Measurements from ENCODE around the gene RPL13. TPM values are rescaled to one million over a fixed set of nuclear protein-coding genes. Genes with fewer than 3 reads are reported as not detected.

The RPL13 gene
- total and polyA plus RNA-seq, 9 of the 15 experiments (the other 6 are each of a cell fraction or from before 2014, with no cell fraction given), result 227 to 6,042 (median 1,633) TPM

- peak; percentile 91 for FAIRE-seq
- H3K27ac ChIP-seq (ENCODE audit: extremely low read depth, low read depth, low read length), result no peak overlapping the region
- H4K20me1 ChIP-seq (replicated peaks; ENCODE audit: control insufficient read depth, insufficient read depth, low read length), result 0 out of 2 replicates have a peak, but pooled peaks cover 5% of the 10 kb centered on the region
- H3K9me1 ChIP-seq (ENCODE audit: control insufficient read depth, insufficient read depth, low read length), result no peaks in the 10 kb centered on the region
- no peak overlapping the region for H3K4me3 ChIP-seq
- ATAC-seq, result peak; percentile 91
- peaks cover 12% of the 10 kb centered on the region; the same call in 2 of the 3 replicates for H3K36me3 ChIP-seq (ENCODE audit: control insufficient read depth, insufficient read depth, low read length)
- 6% methylated on average over 8 of the region's 8 CpGs for WGBS (ENCODE audit: insufficient coverage, low coverage, missing lambda C conversion rate)
- H3K9me3 ChIP-seq (replicated peaks; ENCODE audit: control insufficient read depth, insufficient read depth, low read depth, low read length), result no peaks in the 10 kb centered on the region
- H3K4me2 ChIP-seq (ENCODE audit: insufficient read depth, low read length), result no peak overlapping the region
- no peak overlapping the region for H2AFZ ChIP-seq (ENCODE audit: low read depth, low read length)
- intact Hi-C loops (cut with micrococcal nuclease), result no loop called here
- DNase-seq (ENCODE audit: extremely low read depth in 1 of 4, low spot score in 3 of 4), result peak; percentile 67 to 81 (median 78)
- H3K4me1 ChIP-seq (replicated peaks in 1 of 2; ENCODE audit: control insufficient read depth in 2 of 2, insufficient read depth in 2 of 2, low read length in 2 of 2), result peaks cover 0 to 62% of the 10 kb centered on the region in 2 experiments; a peak in 3 of 5 replicates
- ChIA-PET CTCF (ENCODE audit: low intra/inter-chr PET ratio) (interaction anchor here (0.6 kb wide), 1 partner anchor 43 kb away, joined by 3 read pairs; no protein-coding TSS in a partner anchor), POLR2A (interaction anchor here (1.0 to 2.1 kb wide), 3 partner anchors 10 to 58 kb away, joined by 3 to 5 read pairs (median 4); partner anchors contain the start of genes CHMP1A and SPATA33)
- BruUV-seq (replicated peaks), result no TSS peak
- peak overlapping the region in 1 of 2 experiments; percentile 67; a peak in 1 of 4 replicates for H3K9ac ChIP-seq (ENCODE audit: insufficient read depth in 1 of 2, low read depth in 2 of 2, low read length in 2 of 2)
- in situ Hi-C loops (cut with MboI), result loop anchor here (10.0 kb wide), 1 partner anchor 265 kb away; no protein-coding TSS in a partner anchor
- no peaks in the 10 kb centered on the region for H3K79me2 ChIP-seq (ENCODE audit: control insufficient read depth, insufficient read depth, low read length)
- no peaks in the 10 kb centered on the region for H3K27me3 ChIP-seq (ENCODE audit: control insufficient read depth in 2 of 2, insufficient read depth in 2 of 2, low read length in 2 of 2)
- peak in 1 of 2 experiments; percentile 77; a peak in 3 of 4 replicates for TF ChIP-seq RAD21 (CRISPR knock-in tag; conservative IDR thresholded peaks at IDR 0.05 in 1 of 2, IDR thresholded peaks at IDR 0.05 in 1 of 2)
- 0 out of 2 replicates have a peak, but pooled peaks have one; percentile 6 for TF ChIP-seq USF1 (CRISPR knock-in tag; IDR thresholded peaks at IDR 0.05)
- TF ChIP-seq TFAP4 (CRISPR knock-in tag; IDR thresholded peaks at IDR 0.05; ENCODE audit: borderline replicate concordance), result peak; percentile 21; the same call in 1 of the 2 replicates
- no peak for TF ChIP-seq GMEB1 (CRISPR knock-in tag; IDR thresholded peaks at IDR 0.05)
- no peak for TF ChIP-seq TRIM24 (IDR thresholded peaks at IDR 0.05)
- TF ChIP-seq ZNF263 (CRISPR knock-in tag; IDR thresholded peaks at IDR 0.05; ENCODE audit: borderline replicate concordance), result peak; percentile 29; the same call in 1 of the 2 replicates
- peak; percentile 51; the same call in 1 of the 2 replicates for TF ChIP-seq CTBP1 (IDR thresholded peaks at IDR 0.05; ENCODE audit: borderline replicate concordance)
- no peak for TF ChIP-seq ZNF707 (CRISPR knock-in tag; conservative IDR thresholded peaks at IDR 0.05)
- TF ChIP-seq ZNF232 (CRISPR knock-in tag; IDR thresholded peaks at IDR 0.05), result 0 out of 2 replicates have a peak, but pooled peaks have one; percentile 24
- TF ChIP-seq RB1 (IDR thresholded peaks at IDR 0.05; ENCODE audit: low read depth), result peak; percentile 56; the same call in 1 of the 2 replicates
- TF ChIP-seq PYGO2 (tag; IDR thresholded peaks at IDR 0.05), result no peak
- TF ChIP-seq SMC3 (conservative IDR thresholded peaks at IDR 0.05; ENCODE audit: insufficient read depth, low read depth, low read length), result peak; percentile 63
- 0 out of 2 replicates have a peak, but pooled peaks have one; percentile 9 for TF ChIP-seq BHLHE40 (IDR thresholded peaks at IDR 0.05; ENCODE audit: low read length)
These were observed 39.0 kb downstream of the RPL13 start for GRCh38 chr16:89599451-89599858.
